NCI-H2196 (cell line): Measurements from ENCODE around the gene ZMIZ1.

Experiments used
- DNase-seq: peaks from one replicate; lab custom pipeline; 2025; ENCODE audit not compliant: unreplicated experiment; lab: John Stamatoyannopoulos, UW

The ZMIZ1 gene

DNA sequence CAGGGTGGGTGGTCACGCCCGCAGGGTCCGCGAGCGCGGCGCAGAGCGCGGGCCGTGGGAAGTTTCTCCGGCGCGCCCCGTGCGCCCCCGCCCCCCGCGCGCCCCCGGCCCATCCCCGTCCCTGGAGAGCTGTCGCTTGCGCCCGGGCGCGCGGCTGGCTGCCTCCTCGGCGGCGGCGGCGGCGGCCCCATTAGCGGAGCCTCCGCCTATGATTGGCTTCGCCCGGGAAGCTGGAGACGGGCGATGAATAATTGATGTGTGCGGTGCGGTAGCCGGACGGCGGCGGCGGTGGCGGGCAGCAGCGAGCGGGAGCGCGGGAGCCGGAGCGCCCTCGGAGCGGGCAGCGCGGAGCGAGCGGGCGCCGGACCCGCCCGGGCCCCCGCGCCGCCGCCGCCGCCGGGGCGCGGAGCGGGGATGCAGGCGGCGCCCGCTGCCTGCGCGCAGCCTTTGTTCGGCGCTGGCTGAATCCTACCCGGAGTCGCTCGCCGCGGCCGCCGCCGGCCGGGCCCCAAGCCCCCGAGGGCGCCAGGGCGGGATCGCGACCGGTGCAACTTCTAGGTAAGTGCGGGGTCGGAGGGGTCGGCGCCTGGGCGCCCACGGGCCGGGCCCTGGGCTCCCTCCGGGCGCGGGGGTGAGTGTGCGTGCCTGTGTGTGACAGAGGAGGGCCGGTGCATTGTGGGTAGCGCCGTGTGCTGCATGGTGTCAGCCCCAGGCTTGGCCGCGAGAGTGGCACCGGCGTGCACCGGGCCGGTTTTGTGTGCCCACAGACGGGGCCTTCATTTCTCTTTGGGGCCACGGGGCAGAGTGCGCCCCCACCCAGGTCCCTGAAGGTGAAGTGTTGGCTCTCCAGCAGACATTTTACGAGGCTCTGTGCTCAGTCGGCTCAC is 174.7 kb downstream of the ZMIZ1 start:
- DNase-seq: no peak

DNA sequence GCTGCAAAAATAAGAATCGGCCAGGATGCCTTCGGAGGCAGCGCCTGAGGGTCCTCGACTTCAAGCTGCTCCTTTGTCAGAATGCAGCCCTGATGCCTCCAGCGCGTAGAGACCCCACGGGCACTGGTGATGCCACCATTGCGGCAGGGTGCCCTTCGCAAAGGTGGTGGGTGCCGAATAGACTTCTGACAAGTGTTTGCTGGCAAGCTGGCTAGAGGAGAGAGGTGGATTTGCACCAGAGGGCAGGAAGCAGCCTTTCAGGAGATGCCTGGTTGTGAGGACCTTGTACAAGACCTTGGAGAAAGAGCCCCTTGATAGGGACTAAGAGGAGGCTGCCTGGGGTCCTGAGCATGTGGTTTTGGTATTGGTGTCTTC is 175.3 kb downstream of the ZMIZ1 start:
- no peak for DNase-seq

DNA sequence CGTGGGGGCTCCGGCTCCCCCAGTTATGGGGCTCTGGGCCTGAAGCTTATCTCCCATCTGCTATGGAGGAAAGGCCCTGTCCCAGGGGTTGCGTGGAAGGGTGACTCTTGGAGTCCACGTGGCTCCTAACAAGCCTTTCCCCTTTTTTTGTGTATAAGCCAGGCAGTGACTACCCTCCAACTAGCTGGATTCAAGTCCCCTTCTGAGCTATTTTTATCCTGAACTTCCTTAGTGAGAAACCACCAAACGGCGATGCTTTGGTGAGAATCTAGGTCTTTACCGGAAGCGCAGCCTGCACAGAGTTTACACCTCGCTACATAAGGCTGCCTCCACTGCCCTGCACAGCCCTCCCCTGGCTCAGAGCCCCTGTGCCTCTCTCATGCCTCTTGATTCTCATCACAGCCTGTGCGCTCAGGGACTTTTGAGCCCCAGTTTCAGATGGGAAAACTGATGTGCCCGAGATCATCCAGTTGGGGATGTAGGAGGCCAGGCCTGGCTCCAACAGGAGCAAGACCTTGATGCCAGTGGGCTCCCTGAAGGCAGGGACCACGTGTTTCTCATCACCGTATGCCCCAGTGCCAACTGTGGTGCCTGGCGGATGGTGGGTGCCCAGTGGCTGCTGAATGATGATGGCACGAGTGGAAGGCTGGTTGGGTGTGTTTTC is 176.2 kb downstream of the ZMIZ1 start:
- DNase-seq: no peak

DNA sequence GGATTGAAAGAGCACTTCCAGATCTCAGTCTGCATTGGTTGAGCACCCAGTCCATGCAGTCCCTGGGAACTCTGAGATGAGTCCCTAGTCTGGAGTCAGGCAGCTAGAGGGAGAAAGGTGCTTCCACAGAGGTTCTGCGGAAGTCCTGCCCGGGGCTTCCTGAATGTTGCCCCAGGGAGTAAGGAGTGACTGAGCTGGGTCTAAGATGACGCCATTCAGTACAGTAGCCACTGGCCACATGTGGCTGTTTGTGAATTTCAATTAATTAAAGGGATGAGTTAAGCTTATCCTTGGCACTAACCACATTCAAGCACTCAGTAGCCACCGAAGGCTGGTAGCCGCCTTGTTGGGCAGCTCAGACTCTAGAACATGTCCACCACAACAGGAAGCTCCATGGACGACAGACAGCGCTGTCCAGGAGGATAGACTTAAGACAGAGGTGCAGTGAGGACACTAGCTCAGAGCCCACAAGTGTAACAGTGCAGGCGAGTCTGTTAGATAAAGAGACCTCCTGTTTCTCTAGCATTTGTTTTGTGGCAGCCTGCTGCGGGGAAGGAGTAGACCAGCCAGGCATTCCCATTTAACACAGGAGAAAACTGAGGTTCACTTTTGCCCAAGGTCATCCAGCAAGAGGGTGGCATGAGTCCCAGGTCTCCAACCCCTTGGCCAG is 176.9 kb downstream of the ZMIZ1 start:
- no peak for DNase-seq

DNA sequence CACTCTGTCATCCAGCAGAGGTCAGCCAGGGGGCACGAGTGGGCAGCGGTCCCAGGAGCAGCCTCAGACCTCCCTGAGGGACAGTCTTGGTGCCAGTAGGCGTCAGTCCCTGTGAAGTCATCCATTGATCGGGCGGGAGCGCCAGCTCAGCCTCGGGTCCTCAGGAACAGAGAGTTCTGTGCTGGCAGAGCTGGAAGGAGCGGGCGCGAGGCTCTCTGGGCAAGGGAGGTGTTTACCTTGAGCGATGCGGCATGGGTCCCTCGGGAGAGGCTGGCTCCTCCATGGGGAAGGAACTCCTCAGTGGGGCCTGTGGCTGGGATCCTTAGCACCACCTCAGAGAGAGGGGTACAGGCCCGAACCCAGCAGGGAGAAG is 177.4 kb downstream of the ZMIZ1 start:
- no peak for DNase-seq

DNA sequence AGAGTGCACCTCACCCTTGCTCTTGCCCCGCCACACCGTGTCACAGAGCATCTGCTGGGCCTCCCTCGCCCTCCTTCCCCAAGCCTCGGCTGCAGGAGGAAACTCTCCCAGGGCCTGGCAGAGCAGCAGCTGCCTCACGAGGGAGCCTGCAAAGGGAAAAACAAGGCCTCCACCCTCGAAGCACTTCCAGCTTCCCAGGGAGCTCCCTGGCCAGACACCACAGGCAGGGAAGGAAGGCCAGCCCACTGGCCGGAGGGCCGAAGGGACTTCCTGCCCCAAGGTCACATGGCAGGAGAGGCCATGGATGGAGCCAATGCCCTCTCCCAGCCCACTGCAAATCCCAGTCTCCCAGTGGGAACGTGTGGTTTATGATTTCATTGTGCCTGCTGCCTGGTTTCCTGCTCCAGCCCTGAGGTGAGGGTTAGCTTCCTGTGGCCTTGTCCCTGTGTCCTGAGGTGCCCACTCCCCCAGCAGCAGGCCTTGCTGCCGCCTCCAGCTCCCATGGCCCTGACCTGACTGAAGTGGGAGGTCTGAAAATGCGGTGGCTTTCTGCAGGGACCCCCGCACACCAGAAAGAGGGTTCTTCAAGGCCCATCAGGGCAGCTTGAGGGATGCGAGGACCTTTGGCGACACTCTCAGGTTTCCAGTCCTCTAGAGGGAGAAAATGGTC is 178.0 kb downstream of the ZMIZ1 start:
- no peak for DNase-seq

DNA sequence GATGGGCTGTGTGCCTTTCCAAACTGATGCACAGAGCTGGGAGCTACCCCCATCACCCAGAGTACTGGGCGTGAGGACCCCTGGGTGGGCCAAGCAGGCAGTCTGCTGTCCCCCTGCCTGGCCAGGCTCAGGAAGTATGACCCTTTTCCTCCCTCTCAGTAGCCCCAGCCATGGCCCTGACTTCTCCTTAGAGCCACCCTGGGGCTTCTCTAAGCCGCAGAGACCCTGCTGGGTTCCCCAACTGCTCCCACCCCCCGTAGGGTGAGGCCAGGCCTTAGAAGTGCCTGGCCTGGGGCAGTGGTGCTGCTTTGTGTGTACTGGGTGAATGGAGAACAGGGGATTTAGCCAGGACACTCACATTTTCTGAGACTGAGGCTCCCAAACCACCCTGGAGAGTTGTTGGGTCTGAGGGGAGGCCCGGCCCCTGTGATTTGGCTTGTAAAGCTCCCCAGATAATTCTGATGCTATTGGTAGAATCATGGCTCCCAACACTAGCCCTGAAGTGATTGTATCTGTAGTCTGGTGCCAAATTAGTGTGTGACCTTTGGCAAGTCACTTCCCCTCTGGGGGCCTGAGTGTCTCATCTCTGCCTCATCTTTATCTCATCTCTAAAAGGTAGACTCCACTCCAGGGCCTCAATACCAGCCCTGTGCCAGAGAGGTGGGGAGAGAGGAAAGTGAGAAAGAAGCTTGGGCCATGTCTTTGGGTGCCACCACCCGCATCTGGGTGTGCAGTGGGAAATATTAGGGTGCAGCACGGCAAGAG is 178.8 kb downstream of the ZMIZ1 start:
- DNase-seq: no peak

DNA sequence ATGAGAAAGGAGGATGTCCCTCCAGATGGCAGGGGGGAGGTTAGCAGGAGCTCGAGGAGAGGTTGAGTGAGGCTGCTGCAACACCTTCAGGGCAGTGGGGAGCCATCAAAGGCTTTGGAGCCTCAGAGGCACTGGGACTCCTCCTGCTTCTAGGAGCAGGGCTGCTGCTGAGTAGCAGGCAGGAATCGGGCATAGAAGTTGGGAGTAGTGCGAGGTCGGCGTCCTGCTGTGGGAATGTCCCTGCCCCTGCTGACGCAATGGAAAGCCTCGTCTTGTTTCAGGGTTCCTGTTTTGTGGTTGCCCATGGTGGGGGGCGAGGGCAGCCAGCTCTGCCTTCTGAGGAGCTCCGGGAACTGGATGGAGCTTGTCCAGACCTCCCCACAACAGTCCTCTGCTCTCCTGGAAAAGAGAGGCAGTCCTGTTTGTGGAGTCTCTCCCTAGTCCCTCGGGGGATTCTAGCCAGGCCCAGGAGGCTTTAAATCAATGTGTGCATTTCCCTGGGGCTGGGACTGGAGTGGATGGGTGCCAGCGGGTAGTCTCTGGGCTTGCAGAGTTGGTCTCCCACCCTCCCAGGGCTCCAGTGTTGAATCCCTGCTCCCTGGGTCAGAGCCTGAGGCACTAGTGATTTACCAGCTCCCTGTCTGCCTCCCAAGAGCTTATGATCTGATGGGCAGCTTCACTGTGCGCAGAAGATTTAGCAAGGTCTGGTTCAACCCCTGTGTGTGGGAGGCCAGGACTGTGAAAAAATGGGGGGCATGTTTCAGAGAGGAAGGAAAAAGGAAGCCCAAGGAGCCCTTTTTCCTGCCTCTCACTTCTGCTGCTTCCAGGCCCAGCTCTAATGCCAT is 179.8 kb downstream of the ZMIZ1 start:
- DNase-seq: no peak

DNA sequence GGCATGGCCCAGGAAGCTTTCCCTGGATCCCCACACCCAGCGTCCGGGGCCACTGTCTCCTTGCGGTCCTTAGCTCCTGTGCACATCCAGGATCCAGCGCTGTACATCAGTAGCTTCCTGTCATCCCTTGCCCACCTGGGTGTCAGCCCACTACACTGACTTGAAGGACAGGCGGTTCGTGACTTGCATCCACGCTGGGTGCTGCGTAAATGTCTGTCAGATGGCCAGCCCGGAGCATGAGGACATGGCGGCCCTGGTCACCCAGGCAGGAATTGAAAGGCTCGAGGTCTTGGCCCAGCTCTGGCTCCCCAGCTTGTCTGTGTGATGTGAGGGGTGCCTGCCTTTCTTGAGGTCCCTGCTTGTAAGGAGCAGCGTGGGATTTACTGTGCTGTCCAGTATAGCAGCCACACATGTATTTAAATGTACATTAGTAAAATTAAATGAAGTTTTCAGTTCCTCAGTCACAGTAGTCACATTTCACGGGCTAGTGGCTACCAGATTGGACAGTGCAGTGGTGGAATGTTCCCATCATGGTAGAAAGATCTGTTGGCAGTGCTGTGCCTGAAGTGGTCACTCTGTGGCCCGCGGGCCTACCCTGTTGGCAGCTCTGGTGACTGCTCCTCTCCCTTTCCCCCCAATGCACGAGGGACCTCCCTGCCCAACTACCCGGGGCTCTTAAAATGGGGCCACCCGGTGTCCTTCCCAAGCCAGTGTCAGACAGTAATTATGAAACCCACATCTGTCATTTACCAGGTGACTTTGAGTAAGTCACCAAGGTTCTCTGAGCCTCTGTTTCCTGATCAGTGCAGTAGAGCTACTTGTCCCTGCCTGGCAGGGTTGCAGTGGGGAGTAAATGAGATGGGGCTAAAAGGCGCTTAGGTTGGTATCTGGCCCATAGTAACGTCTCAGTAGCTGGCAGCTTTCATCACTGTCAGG is 180.7 kb downstream of the ZMIZ1 start:
- no peak for DNase-seq

DNA sequence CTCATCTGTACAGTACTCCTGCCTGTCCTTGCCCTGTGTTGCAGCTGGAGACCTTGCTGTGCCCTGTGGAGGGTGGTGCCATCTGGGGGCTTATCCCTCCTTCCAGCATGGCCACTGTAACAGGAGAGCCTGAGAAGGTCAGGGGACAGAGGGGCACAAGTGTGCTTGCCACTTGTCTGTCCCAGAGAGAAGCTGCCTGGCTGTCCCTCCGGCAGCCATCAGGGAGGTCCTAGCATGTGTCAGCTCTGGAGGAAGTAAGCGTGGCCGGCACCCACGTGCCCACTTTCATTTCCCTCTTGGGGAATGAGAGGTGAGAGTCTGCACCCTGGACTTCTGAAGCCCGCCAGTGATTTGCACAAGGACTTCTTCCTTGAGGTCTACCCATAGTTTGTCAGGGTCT is 181.5 kb downstream of the ZMIZ1 start:
- no peak for DNase-seq

DNA sequence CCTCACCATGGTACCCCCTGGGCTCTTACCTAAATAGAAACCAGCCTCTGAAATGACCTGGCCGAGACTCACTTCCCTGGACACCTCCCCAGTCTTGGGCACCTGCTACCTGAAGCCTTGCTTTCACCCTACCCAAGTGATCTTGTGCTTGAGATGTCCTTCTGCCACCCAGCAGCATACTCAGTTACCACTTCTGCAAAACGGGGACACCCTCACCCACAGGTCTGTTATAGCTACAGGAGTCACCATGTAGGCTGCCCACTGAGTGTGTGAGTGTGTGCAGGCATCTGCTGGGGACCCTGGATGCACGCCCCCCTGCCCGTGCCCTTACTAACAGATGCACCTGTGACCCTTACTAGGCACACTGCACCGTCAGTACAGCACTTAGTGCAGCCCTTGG is 183.7 kb downstream of the ZMIZ1 start:
- DNase-seq: no peak

DNA sequence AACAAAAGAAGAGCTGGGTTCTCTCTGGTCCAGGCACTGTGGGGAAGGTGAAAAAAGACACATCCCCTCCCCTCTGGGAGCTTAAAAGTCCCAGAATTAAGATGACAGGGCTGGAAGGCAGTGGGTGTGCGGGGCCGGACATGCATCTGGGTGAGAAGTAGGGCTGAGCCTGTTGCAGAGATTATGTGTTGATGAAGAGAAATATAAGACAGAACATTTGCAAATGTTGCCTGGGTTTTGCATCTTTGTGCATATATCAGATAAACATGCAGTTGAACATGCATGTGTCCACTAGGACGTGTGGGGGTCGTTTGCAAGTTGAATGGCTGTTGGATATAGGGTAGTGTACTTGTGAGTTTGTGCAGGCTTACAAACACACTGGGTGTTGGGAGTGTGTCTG is 184.2 kb downstream of the ZMIZ1 start:
- DNase-seq: no peak

DNA sequence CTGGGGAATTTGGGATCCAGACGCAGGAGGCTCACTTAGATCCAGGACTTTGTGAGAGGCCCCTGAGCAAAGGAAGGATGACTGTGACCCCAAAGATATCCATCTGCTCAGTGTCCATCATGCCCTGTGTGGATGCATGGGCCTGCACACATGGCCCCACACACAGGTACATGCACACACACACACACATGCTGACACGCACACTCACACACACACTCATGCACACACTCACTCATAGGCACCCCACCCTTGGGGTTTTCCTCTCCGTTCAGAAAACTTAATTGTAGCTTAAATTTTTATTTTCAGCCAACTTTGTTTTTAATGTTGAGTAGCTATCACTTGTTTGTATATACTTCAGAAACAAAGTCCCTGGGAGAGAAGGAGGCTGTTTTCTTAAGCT is 184.9 kb downstream of the ZMIZ1 start:
- DNase-seq: no peak

DNA sequence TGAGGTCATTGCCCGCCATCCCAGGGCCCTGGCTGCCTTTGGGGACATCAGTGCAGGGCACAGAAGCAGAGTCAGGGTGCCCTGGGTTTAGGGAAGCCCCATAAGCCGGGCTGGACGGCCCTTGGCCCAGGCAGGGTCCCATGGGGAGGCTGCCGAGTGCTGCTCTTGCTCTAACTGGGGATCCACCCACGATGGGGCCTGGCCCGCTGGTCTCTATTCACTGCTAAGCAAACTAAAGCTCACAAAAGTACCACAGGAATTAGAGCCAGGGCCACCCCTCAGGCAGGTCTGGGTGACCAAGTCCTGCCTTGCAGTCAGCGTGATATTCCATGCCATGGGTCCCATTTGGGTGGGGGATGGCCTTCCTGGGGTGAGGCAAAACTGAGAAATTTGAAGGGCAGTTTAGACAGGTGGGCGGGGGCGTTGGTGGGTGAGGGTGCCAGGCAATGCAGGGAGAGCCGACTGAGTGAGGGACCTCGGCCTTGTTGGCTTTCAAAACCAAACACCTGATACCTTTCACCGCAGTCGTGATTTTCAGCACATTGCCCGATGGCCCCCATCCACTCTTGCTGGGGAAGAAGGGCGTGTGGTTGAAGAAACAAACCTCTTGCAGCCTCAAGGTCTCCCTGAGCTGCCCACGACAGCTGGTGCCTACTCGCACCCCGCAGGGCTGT is 185.7 kb downstream of the ZMIZ1 start:
- DNase-seq: no peak

DNA sequence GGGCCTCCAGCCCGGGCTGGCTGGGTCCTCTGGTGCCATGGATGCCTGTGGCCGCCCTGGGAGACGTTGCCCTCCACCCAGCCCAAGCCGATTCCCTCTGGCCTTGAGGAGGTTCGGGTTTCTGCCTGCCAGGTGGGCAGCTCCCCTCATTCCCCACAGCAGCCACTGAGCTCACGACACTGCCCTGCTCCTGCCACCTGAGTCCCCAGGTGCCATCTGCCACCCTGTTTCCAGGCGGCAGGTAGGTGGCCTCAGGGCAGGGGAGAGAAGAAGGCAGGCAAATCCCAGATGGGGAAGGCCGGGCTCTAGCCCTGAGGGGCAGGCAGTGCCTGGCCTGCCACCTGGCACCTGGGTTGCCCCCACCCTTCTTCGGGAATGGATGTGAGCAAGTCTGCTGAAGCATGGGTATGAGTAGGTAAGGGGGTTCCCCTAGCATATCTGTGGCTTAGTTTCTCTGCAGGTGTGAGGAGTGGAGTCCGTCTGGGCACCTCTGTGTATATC is 186.3 kb downstream of the ZMIZ1 start:
- no peak for DNase-seq

DNA sequence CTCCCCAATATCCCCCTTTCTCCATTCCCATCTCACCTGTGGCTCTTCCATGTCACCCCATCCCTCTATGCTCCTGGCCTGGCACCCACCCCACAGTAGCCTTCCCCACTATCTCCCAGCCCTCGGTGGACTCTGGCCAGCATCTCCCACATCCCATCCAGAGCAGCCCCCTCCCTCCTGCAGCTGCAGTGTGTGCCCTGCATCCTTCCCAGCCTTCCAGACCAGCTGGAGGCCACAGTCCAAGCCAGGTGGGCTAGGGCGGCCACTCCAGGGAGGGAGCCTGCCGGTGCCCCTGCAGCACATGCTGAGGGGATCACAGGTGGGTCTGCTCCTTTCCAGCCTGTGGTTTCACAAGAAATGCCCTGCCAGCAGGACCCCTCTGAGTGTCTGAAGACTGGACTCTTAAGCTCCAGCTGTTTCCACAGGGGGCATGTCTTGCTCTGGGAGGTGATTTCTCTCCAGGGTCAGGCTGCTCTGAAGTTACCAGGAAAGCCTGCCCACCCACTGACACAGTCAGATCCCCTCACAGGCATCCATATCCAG is 187.6 kb downstream of the ZMIZ1 start:
- no peak for DNase-seq

DNA sequence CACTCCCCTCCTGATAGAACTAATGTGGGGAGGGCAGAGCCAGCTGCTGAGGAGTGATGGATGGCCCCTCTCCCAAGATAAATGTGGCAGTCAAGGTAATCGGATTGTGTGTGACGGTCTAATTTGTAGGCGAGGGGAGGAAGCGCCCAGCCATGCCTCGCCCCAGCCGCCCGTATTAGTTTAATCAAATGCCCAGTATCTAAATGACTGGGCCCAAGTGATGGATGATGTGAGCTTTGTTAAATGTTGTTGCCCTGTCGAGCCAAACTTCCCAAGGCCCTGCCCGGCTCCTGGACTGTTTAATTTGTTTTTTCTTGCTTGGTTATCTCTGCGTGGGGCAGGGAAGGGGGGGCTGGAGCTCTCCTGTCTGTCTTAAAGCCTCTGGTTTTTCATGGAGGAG is 190.1 kb downstream of the ZMIZ1 start:
- no peak for DNase-seq

DNA sequence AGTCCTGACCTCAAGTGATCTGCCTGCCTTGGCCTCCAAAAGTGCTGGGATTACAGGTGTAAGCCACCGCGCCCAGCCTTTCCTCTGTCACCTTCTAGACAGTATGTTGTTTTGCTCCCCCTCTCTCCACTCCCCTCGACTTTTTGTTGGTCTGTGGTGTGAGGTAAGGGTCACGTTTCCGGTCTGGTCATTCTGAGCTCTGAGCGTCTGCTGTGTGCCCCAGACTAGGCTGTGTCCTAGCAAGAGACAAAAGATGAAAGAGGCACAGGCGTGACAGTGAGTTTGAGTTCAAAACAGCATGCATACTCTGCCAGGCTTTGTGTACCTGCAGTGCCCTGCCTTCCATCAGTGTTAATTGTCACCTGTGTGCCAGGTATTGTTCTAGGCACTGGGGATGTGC is 191.1 kb downstream of the ZMIZ1 start:
- no peak for DNase-seq
